CD14-positive monocyte (primary cell): ENCODE measurements around the gene CFAP74. TPM values are rescaled to one million over a fixed set of nuclear protein-coding genes. Genes with fewer than 3 reads are reported as not detected.

Experiments used
- DNase-seq, 3 donors: peaks; one replicate each; pipeline ENCODE4 v3.0.0-alpha.2; 2011 to 2022
- H2AFZ ChIP-seq: 2 replicates; pipeline ENCODE4 v1.6.0; 2012; ENCODE audit warnings: mild to moderate bottlenecking, low read depth, low read length, inconsistent platforms; ENCODE audit not compliant: insufficient read depth, poor library complexity, severe bottlenecking
- H3K27ac ChIP-seq, 2 donors: 1 replicate in 1 of 2; 2 replicates in 1 of 2; pipeline ENCODE4 v1.5.1; 2012 to 2013; ENCODE audit warnings: low read length in 2 of 2, control low read depth in 1 of 2, inconsistent platforms in 1 of 2, low read depth in 1 of 2, mild to moderate bottlenecking in 1 of 2
- H3K27me3 ChIP-seq, 2 donors: one replicate each; pipeline versions ENCODE4 v1.6.0 to v1.6.1; 2011 to 2013; ENCODE audit warnings: low read length in 2 of 2; ENCODE audit not compliant: control insufficient read depth in 2 of 2, insufficient read depth in 2 of 2
- H3K36me3 ChIP-seq, 2 donors: replicated peaks in 1 of 2; 1 replicate in 1 of 2; 2 replicates in 1 of 2; pipeline versions ENCODE4 v1.5.1 to v1.6.1; 2012 to 2013; ENCODE audit warnings: low read length in 2 of 2, control low read depth in 1 of 2, inconsistent platforms in 1 of 2, mild to moderate bottlenecking in 1 of 2; ENCODE audit not compliant: insufficient read depth in 2 of 2, control insufficient read depth in 1 of 2
- H3K4me1 ChIP-seq, 2 donors: 1 replicate in 1 of 2; 2 replicates in 1 of 2; pipeline versions ENCODE4 v1.5.1 to v1.6.1; 2012 to 2013; ENCODE audit warnings: low read length in 2 of 2, control low read depth in 1 of 2, inconsistent platforms in 1 of 2, mild to moderate bottlenecking in 1 of 2, moderate library complexity in 1 of 2; ENCODE audit not compliant: insufficient read depth in 2 of 2, control insufficient read depth in 1 of 2
- H3K4me2 ChIP-seq: replicated peaks from 2 replicates; pipeline ENCODE3; 2012; ENCODE audit warnings: low read length, moderate library complexity, mild to moderate bottlenecking; ENCODE audit not compliant: poor library complexity, severe bottlenecking; ENCODE audit errors: extremely low read depth
- H3K4me3 ChIP-seq, 3 experiments: fragments of 200-600 bp in 1 of 3; sonication (generic) in 1 of 3; replicated peaks in 1 of 3; 1 replicate in 2 of 3; 2 replicates in 1 of 3; pipeline ENCODE4 v1.5.1; 2011 to 2013; ENCODE audit warnings: low read length in 3 of 3, mild to moderate bottlenecking in 3 of 3, control low read depth in 2 of 3, low read depth in 2 of 3, inconsistent platforms in 1 of 3, moderate library complexity in 1 of 3
- H3K79me2 ChIP-seq: 2 replicates; pipeline ENCODE4 v1.6.0; 2012; ENCODE audit warnings: mild to moderate bottlenecking, control low read depth, inconsistent platforms, low read length, moderate library complexity; ENCODE audit not compliant: insufficient read depth
- H3K9ac ChIP-seq: 2 replicates; pipeline ENCODE4 v1.6.0; 2017; ENCODE audit warnings: low read length, mild to moderate bottlenecking; ENCODE audit not compliant: insufficient read depth, poor library complexity, severe bottlenecking
- H3K9me3 ChIP-seq, 2 donors: replicated peaks in 1 of 2; 1 replicate in 1 of 2; 2 replicates in 1 of 2; pipeline versions ENCODE4 v1.5.1 to v1.6.1; 2012 to 2013; ENCODE audit warnings: low read length in 2 of 2, control low read depth in 1 of 2; ENCODE audit not compliant: control insufficient read depth in 1 of 2, insufficient read depth in 1 of 2
- H4K20me1 ChIP-seq: 2 replicates; pipeline ENCODE4 v1.6.0; 2012; ENCODE audit warnings: mild to moderate bottlenecking, low read length, control low read depth, moderate library complexity; ENCODE audit not compliant: insufficient read depth
- H3K27ac Mint-ChIP-seq, 7 donors: one replicate each; pipeline ENCODE4 v1.8.0; 2020; ENCODE audit warnings: mild to moderate bottlenecking in 7 of 7, mixed read lengths in 7 of 7, moderate library complexity in 6 of 7, inconsistent platforms in 2 of 7
- H3K27me3 Mint-ChIP-seq, 3 donors: one replicate each; pipeline ENCODE4 v1.8.0; 2021 to 2022; ENCODE audit warnings: low read depth in 3 of 3, mild to moderate bottlenecking in 3 of 3, mixed read lengths in 3 of 3, moderate library complexity in 3 of 3, inconsistent platforms in 1 of 3
- H3K36me3 Mint-ChIP-seq, 2 donors: one replicate each; pipeline ENCODE4 v1.8.0; 2020; ENCODE audit warnings: mixed read lengths in 2 of 2, inconsistent platforms in 1 of 2, mild to moderate bottlenecking in 1 of 2
- H3K4me1 Mint-ChIP-seq: one replicate; pipeline ENCODE4 v1.8.0; 2020; ENCODE audit warnings: mild to moderate bottlenecking, mixed read lengths
- H3K4me3 Mint-ChIP-seq, 2 donors: one replicate each; pipeline ENCODE4 v1.8.0; 2020; ENCODE audit warnings: mild to moderate bottlenecking in 2 of 2, mixed read lengths in 2 of 2, moderate library complexity in 1 of 2
- H3K9me3 Mint-ChIP-seq, 7 donors: one replicate each; pipeline ENCODE4 v1.8.0; 2020 to 2022; ENCODE audit warnings: mixed read lengths in 7 of 7, mild to moderate bottlenecking in 6 of 7, moderate library complexity in 6 of 7, inconsistent platforms in 2 of 7
- CTCF ChIP-seq: fragments of 200-600 bp; IDR thresholded peaks from one replicate; pipeline ENCODE4 v1.8.0; 2022; ENCODE audit warnings: antibody characterized with exemption, mild to moderate bottlenecking
- whole genome bisulfite sequencing: methylation state at CpG from one replicate; pipeline ENCODE4 v1.1.5; 2013; ENCODE audit warnings: missing lambda C conversion rate; ENCODE audit not compliant: insufficient coverage; 5-methylcytosine and 5-hydroxymethylcytosine counted together
- intact Hi-C, 2 donors: fragments of 100-400 bp; cut with micrococcal nuclease; formaldehyde crosslinking; loops; one replicate each; pipeline versions ENCODE4 v1.15.0 to v1.15.1; 2023
- polyA plus RNA-seq, 3 donors: library from polyadenylated mRNA; depleted of rRNA in 1 of 3; unstranded in 2 of 3; stranded (reverse) in 1 of 3; fragments of 300-500 nt in 2 of 3; fragments of >200 nt in 1 of 3; fragmentation: Illumina TruSeq in 2 of 3; gene quantifications; 1 replicate in 2 of 3; 2 replicates in 1 of 3; pipeline ENCODE4 v1.2.3, GENCODE V29; 2012 to 2021

CFAP74 gene
- polyA plus RNA-seq, 3 donors, result not detected

- intact Hi-C loops, result no loop called here
- H4K20me1 ChIP-seq, result no peaks in the 10 kb centered on the region
- no peak for DNase-seq
- WGBS, result 50% methylated on average over 32 of the region's 34 CpGs
- no peaks in the 10 kb centered on the region for H3K4me1 Mint-ChIP-seq
- H3K27ac ChIP-seq, result no peak overlapping the region
- H3K27me3 Mint-ChIP-seq, result peaks cover 50 to 70% (median 54%) of the 10 kb centered on the region in 3 donors
- no peaks in the 10 kb centered on the region for H3K36me3 ChIP-seq
- TF ChIP-seq CTCF, result no peak
- H3K4me3 ChIP-seq, result no peak overlapping the region
- H3K9ac ChIP-seq, result no peak overlapping the region
- no peaks in the 10 kb centered on the region for H3K4me1 ChIP-seq
- H3K9me3 Mint-ChIP-seq, result peaks cover 0 to 5% (median 3%) of the 10 kb centered on the region in 7 donors
- H3K27ac Mint-ChIP-seq, result no peak overlapping the region
- H3K4me2 ChIP-seq, result no peak overlapping the region
- H3K9me3 ChIP-seq, result peaks cover 0 to 7% of the 10 kb centered on the region in 2 donors
- peaks cover 6 to 52% of the 10 kb centered on the region in 2 donors for H3K27me3 ChIP-seq
- H2AFZ ChIP-seq, result no peak overlapping the region
- peaks cover 0 to 3% of the 10 kb centered on the region in 2 donors for H3K36me3 Mint-ChIP-seq
- H3K4me3 Mint-ChIP-seq, result peak overlapping the region in 1 of 2 donors; percentile 53
- H3K79me2 ChIP-seq, result no peaks in the 10 kb centered on the region
Measured at GRCh38 chr1:2014741-2015735, 11.5 kb upstream of the CFAP74 start.

GRCh38 chr1:2014181-2014580, 10.6 kb upstream of the CFAP74 start:
- H3K9ac ChIP-seq, result no peak overlapping the region
- no peak overlapping the region for H3K4me3 ChIP-seq
- Mint-ChIP-seq H3K4me1 (no peaks in the 10 kb centered on the region), H3K4me3 (peak overlapping the region in 1 of 2 donors; percentile 51), H3K27me3 (peaks cover 51 to 66% (median 56%) of the 10 kb centered on the region in 3 donors), H3K36me3 (peaks cover 0 to 3% of the 10 kb centered on the region in 2 donors), H3K27ac (no peak overlapping the region), H3K9me3 (peaks cover 0 to 5% (median 2%) of the 10 kb centered on the region in 7 donors)
- peaks cover 6 to 51% of the 10 kb centered on the region in 2 donors for H3K27me3 ChIP-seq
- TF ChIP-seq CTCF, result no peak
- whole genome bisulfite sequencing, result 84% methylated on average over 14 of the region's 15 CpGs
- intact Hi-C loops, result no loop called here
- no peak for DNase-seq
- H3K79me2 ChIP-seq, result no peaks in the 10 kb centered on the region
- H4K20me1 ChIP-seq, result no peaks in the 10 kb centered on the region
- no peak overlapping the region for H3K4me2 ChIP-seq
- H3K36me3 ChIP-seq, result no peaks in the 10 kb centered on the region
- H2AFZ ChIP-seq, result no peak overlapping the region
- no peak overlapping the region for H3K27ac ChIP-seq
- H3K9me3 ChIP-seq, result peaks cover 0 to 7% of the 10 kb centered on the region in 2 donors
- H3K4me1 ChIP-seq, result no peaks in the 10 kb centered on the region
